ENCODE data around the gene TPM1. TPM values are rescaled to one million over a fixed set of nuclear protein-coding genes. Genes with fewer than 3 reads are reported as not detected.

Gene TPM1
- total RNA-seq, 2 donors from 2014 or later, result 927 to 1,440 TPM

DNA sequence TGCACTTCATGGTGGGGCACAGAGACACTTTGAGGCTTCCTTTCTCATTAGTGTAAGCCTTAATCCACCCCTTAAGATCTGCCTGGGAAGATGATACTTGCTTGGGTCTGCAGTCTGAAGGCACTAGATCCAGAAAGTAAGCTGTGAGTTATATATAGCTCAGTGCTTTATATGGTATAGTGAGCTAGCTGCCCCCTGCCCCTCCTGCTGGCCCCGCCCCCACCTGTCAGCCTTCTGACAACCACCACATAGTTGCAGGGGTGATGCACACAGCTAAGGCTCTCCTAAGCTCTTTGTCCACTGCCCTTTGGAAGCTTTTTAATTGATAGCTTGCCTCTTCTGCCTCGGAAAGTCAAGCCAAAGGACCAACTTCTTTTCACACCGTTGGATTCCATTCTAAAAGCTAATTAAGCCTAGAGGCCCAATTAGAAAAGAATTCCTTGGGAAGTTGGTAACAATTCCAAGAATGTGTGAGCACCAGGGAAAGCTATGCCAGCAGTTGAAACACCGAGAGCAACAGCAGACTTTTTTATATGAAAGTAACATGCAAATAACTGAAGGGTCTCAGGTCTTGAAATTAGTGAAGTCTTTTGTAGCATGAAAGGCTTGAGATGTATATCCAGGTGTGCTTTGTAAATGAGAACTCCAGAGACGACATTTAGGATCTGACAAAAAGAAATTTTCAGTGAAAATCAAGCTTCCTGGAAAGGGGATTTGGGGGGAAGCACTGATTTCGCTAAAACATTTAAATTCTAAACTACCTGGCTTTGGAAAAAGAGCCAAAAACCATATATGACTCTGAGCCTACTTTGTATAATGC, 2.3 kb downstream of the TPM1 start:
- Histone ChIP-seq H3K9me3 (no peaks in the 10 kb centered on the region), H3K27me3 (replicated peaks; ENCODE audit: insufficient read depth) (no peaks in the 10 kb centered on the region), H3K36me3 (peaks cover 15% of the 10 kb centered on the region), H3K4me1 (ENCODE audit: control insufficient read depth in 1 of 2, low read depth in 2 of 2) (peaks cover 17 to 39% of the 10 kb centered on the region in 2 donors), H3K27ac (peak overlapping the region; percentile 96 to 98), H3K4me3 (peak overlapping the region; percentile 83)
- TF ChIP-seq, protein P1, sequence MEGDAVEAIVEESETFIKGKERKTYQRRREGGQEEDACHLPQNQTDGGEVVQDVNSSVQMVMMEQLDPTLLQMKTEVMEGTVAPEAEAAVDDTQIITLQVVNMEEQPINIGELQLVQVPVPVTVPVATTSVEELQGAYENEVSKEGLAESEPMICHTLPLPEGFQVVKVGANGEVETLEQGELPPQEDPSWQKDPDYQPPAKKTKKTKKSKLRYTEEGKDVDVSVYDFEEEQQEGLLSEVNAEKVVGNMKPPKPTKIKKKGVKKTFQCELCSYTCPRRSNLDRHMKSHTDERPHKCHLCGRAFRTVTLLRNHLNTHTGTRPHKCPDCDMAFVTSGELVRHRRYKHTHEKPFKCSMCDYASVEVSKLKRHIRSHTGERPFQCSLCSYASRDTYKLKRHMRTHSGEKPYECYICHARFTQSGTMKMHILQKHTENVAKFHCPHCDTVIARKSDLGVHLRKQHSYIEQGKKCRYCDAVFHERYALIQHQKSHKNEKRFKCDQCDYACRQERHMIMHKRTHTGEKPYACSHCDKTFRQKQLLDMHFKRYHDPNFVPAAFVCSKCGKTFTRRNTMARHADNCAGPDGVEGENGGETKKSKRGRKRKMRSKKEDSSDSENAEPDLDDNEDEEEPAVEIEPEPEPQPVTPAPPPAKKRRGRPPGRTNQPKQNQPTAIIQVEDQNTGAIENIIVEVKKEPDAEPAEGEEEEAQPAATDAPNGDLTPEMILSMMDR (IDR thresholded peaks at IDR 0.05), result no peak
- DNase-seq (ENCODE audit: low spot score), result no peak
- ATAC-seq (ENCODE audit: insufficient number of reproducible peaks, low FRiP score, low read depth), result no peak

DNA sequence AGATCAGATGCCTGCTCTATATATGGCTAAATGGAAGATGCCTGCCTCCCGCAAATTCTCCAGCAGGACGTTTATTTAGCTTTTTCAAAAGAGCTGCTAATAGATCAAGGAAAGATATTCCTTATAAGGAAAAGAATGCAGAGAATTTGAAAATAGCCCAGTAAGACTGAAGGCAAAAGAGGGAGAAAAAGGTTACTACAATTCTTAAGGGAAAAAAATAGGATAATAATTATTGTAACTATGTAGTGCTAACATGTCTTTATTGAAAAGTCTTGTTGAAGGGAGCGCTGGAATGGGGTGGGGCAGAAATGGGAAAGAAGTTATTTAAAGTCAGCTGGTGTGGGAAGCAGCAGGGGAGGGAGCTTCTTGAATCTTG, 2.9 kb downstream of the TPM1 start:
- TF ChIP-seq, protein P1 (IDR thresholded peaks at IDR 0.05), result no peak
- no peaks in the 10 kb centered on the region for H3K9me3 ChIP-seq
- H3K4me3 ChIP-seq, result peak overlapping the region; percentile 83
- peaks cover 22 to 44% of the 10 kb centered on the region in 2 donors for H3K4me1 ChIP-seq (ENCODE audit: control insufficient read depth in 1 of 2, low read depth in 2 of 2)
- ATAC-seq (ENCODE audit: insufficient number of reproducible peaks, low FRiP score, low read depth), result no peak
- no peak for DNase-seq (ENCODE audit: low spot score)
- peaks cover 15% of the 10 kb centered on the region for H3K36me3 ChIP-seq
- H3K27me3 ChIP-seq (replicated peaks; ENCODE audit: insufficient read depth), result no peaks in the 10 kb centered on the region
- H3K27ac ChIP-seq, result peak overlapping the region; percentile 96 to 98

DNA sequence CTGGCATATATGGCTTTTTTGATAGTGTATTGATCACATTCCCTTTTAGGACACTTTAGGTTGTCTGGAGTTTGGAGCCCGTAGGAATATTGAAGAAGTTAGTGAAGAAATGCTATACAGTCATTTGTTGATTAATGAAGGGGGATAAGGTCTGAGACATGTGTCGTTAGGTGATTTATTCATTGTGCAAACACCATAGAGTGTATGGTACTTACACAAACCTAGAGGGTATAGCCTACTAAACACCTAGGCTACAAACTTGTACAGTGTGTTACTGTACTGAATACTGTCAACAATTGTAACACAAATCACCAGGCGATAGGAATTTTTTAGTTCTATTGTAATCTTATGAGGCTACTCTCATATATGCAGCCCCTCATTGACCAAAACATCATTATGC, 3.3 kb downstream of the TPM1 start:
- Histone ChIP-seq H3K36me3 (peaks cover 15% of the 10 kb centered on the region), H3K4me1 (ENCODE audit: control insufficient read depth in 1 of 2, low read depth in 2 of 2) (peaks cover 19 to 44% of the 10 kb centered on the region in 2 donors), H3K27ac (peak overlapping the region; percentile 96 to 98), H3K4me3 (peak overlapping the region; percentile 83), H3K27me3 (replicated peaks; ENCODE audit: insufficient read depth) (no peaks in the 10 kb centered on the region), H3K9me3 (no peaks in the 10 kb centered on the region)
- DNase-seq (ENCODE audit: low spot score), result no peak
- no peak for ATAC-seq (ENCODE audit: insufficient number of reproducible peaks, low FRiP score, low read depth)
- TF ChIP-seq, protein P1 (IDR thresholded peaks at IDR 0.05), result no peak

DNA sequence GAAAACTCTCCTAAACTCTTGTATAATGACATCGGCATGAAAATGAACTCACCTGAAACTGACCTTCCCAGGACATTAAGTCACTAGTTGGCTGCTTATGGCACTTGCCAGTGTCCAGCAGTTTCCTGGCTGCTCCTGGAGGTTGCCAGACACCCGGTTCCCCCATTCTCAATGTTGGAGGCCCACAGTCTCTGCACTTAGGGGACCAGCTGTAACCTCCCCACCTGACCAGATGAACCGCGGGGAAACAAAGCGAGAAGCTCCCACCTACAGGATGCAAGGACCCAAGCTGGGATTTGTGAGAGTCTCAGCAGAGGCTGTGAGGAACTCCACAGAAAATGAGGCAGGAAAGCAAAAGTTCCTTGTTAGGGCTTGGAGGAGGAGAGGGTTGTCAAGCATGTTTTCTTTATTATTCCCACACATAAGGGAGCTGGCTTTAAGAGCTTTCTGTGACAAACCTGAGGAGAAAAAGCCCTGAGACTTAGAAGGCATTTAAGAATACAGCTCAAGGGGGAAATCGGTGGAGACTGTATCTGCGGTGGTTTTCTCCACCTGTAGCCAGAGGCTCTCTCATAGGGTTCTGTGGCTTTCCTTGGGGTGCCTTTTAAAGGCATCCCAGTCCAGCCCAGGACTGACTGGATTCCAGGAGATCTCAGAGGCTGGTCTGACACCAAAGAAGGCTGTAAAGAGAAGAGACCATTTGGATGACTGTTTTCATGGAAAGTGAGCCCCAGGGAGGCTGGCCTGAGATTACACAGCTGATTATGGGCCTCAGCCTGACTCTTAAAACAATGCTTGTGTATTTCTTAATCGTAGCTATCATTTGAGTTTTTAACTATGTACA, 4.6 kb downstream of the TPM1 start:
- DNase-seq (ENCODE audit: low spot score) (no peak), ATAC-seq (ENCODE audit: insufficient number of reproducible peaks, low FRiP score, low read depth) (no peak)
- H3K4me3 ChIP-seq, result peak overlapping the region; percentile 83
- peak overlapping the region; percentile 96 to 98 for H3K27ac ChIP-seq
- H3K36me3 ChIP-seq, result peaks cover 15% of the 10 kb centered on the region
- H3K27me3 ChIP-seq (replicated peaks; ENCODE audit: insufficient read depth), result no peaks in the 10 kb centered on the region
- H3K4me1 ChIP-seq (ENCODE audit: control insufficient read depth in 1 of 2, low read depth in 2 of 2), result peaks cover 28 to 50% of the 10 kb centered on the region in 2 donors
- TF ChIP-seq, protein P1 (IDR thresholded peaks at IDR 0.05), result no peak
- no peaks in the 10 kb centered on the region for H3K9me3 ChIP-seq

DNA sequence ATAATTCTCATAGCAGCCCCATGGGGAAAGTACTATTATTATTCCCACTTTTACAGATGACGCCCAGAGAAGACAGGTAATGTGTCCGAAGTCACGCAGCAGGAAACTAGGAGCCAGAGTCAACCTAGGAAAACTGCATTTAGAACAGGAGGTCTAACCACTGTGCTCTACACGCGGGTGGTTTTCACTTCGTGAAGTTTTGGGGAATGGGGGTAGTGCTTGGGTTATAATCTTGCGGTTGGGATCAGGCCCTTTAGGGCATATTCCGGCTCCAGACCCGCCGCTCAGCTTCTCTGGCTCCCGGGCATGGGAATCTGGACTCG, 5.2 kb downstream of the TPM1 start:
- H3K4me1 ChIP-seq (ENCODE audit: control insufficient read depth in 1 of 2, low read depth in 2 of 2), result peaks cover 34 to 56% of the 10 kb centered on the region in 2 donors

More for the DNA sequence above, 5.2 kb downstream of the TPM1 start:
- H3K9me3 ChIP-seq, result no peaks in the 10 kb centered on the region
- H3K27ac ChIP-seq, result peak overlapping the region; percentile 96 to 98
- peak overlapping the region; percentile 83 for H3K4me3 ChIP-seq
- DNase-seq (ENCODE audit: low spot score), result no peak
- peaks cover 15% of the 10 kb centered on the region for H3K36me3 ChIP-seq
- TF ChIP-seq, protein P1 (IDR thresholded peaks at IDR 0.05), result no peak
- H3K27me3 ChIP-seq (replicated peaks; ENCODE audit: insufficient read depth), result no peaks in the 10 kb centered on the region
- ATAC-seq (ENCODE audit: insufficient number of reproducible peaks, low FRiP score, low read depth), result no peak

All from thoracic aorta (tissue), 2 donors.